Glutamatergic neuron (in vitro differentiated cells): ENCODE measurements around the gene MTCH2. TPM values are rescaled to one million over a fixed set of nuclear protein-coding genes. Genes with fewer than 3 reads are reported as not detected.

ENCODE experiments used
- DNase-seq: peaks from one replicate; pipeline ENCODE4 v3.0.0; 2022
- H3K27ac Mint-ChIP-seq: one replicate; pipeline ENCODE4 v1.8.0; 2020; ENCODE audit warnings: mild to moderate bottlenecking, mixed read lengths, inconsistent platforms; ENCODE audit not compliant: unreplicated experiment
- H3K27me3 Mint-ChIP-seq: one replicate; pipeline ENCODE4 v1.8.0; 2020; ENCODE audit warnings: mild to moderate bottlenecking, moderate library complexity, mixed read lengths, inconsistent platforms; ENCODE audit not compliant: unreplicated experiment
- H3K36me3 Mint-ChIP-seq: one replicate; pipeline ENCODE4 v1.8.0; 2020; ENCODE audit warnings: mild to moderate bottlenecking, mixed read lengths, inconsistent platforms; ENCODE audit not compliant: unreplicated experiment
- H3K4me1 Mint-ChIP-seq: one replicate; pipeline ENCODE4 v1.8.0; 2020; ENCODE audit warnings: mild to moderate bottlenecking, low read depth, mixed read lengths, inconsistent platforms; ENCODE audit not compliant: unreplicated experiment
- H3K4me3 Mint-ChIP-seq: one replicate; pipeline ENCODE4 v1.8.0; 2020; ENCODE audit warnings: mild to moderate bottlenecking, mixed read lengths, inconsistent platforms; ENCODE audit not compliant: unreplicated experiment
- H3K9me3 Mint-ChIP-seq: one replicate; pipeline ENCODE4 v1.8.0; 2020; ENCODE audit warnings: mild to moderate bottlenecking, moderate library complexity, mixed read lengths, inconsistent platforms; ENCODE audit not compliant: unreplicated experiment
- CTCF ChIP-seq: fragments of 200-600 bp; sonication (generic); IDR thresholded peaks from one replicate; pipeline ENCODE4 v1.5.0; 2021; ENCODE audit not compliant: partially characterized antibody, unreplicated experiment
- total RNA-seq: library from RNA; stranded (reverse); fragmentation: NEBNext Ultra II Directional; extraction: Animal tissue kit (Norgen Biotek cat#: 25700); gene quantifications from one replicate; pipeline ENCODE4 v1.2.1, GENCODE V29; 2021; ENCODE audit not compliant: unreplicated experiment

MTCH2 gene
- total RNA-seq, 1 donor from 2014 or later, result 144 TPM

DNA sequence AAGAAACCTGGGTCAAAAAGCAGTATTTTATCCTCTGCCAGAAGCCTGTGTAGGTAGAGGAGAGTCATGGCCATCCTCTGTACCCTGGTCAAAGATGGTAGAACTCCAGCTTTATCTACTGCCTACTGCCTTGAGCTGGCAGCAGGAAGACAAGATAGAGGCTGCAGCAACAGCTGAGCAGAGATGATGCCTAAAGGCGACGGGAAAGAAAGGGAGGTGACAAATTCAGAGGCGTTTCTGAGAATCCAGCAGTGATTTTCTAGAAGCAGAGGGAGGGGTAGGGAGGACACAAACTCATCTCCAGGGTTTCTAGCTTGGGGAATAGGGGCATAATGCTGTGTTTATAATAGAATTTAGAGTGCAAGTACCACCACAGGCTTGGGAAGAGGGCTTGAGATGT lies 32.7 kb downstream of the MTCH2 start:
- Mint-ChIP-seq H3K36me3 (peaks cover 8% of the 10 kb centered on the region), H3K27me3 (peaks cover 2% of the 10 kb centered on the region), H3K4me3 (no peak overlapping the region), H3K27ac (no peak overlapping the region), H3K4me1 (peaks cover 20% of the 10 kb centered on the region), H3K9me3 (peaks cover 2% of the 10 kb centered on the region)
- no peak for TF ChIP-seq CTCF
- DNase-seq, result no peak

DNA sequence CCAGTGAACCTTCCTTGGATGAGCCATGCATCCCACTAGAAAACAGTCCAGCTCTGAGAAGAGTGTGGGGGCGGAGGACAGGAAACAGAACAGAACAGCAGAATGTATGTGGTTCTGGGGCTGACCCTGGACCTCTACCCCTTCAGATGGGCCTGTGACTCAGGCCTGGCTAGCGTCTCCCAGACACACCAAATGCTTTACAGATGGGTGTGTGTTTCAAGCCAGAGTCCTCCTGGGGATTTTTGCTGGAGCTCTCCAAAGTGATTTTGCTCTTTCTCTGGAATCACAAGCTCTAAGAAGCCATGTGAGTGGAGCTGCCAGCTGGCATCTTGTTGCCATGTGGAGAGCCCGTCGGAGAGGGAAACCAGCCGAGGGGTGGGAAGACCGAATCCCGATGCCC lies 35.0 kb downstream of the MTCH2 start:
- H3K36me3 Mint-ChIP-seq, result peaks cover 8% of the 10 kb centered on the region
- H3K4me3 Mint-ChIP-seq, result no peak overlapping the region
- peaks cover 3% of the 10 kb centered on the region for H3K27me3 Mint-ChIP-seq
- peaks cover 20% of the 10 kb centered on the region for H3K4me1 Mint-ChIP-seq
- DNase-seq, result no peak
- no peak for TF ChIP-seq CTCF
- H3K9me3 Mint-ChIP-seq, result peaks cover 2% of the 10 kb centered on the region
- peak overlapping the region; percentile 18 for H3K27ac Mint-ChIP-seq

- peaks cover 3% of the 10 kb centered on the region for H3K9me3 Mint-ChIP-seq
- peaks cover 5% of the 10 kb centered on the region for H3K27me3 Mint-ChIP-seq
- peaks cover 20% of the 10 kb centered on the region for H3K4me1 Mint-ChIP-seq
- H3K4me3 Mint-ChIP-seq, result no peak overlapping the region
- TF ChIP-seq CTCF, result no peak
- no peak for DNase-seq
- H3K36me3 Mint-ChIP-seq, result peaks cover 8% of the 10 kb centered on the region
- H3K27ac Mint-ChIP-seq, result no peak overlapping the region
These were observed 35.6 kb downstream of the MTCH2 start for GRCh38 chr11:47606731-47607130.

GRCh38 chr11:47605921-47606320 lies 36.4 kb downstream of the MTCH2 start:
- Mint-ChIP-seq H3K4me1 (peaks cover 20% of the 10 kb centered on the region), H3K9me3 (peaks cover 3% of the 10 kb centered on the region), H3K36me3 (peaks cover 8% of the 10 kb centered on the region), H3K27me3 (peaks cover 5% of the 10 kb centered on the region), H3K27ac (peak overlapping the region; percentile 2), H3K4me3 (no peak overlapping the region)
- no peak for TF ChIP-seq CTCF
- DNase-seq, result no peak

DNA sequence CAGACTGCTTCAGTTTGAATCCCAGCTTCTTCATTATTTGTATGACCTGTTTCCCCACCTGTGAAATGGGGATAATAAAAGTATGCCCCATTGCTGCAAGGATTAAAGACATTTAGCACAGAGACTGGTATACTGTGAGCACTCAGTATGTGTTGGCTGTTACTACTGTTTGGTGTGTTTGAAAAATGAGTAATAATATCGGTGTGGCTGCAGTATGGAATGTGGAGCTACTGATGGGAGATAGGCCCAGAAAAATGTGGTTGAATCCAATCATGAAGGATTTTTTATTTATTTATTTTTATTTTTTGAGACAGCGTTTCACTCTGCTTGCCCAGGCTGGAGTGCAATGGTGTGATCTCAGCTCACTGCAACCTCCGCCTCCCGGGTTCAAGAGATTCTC lies 39.1 kb downstream of the MTCH2 start:
- Mint-ChIP-seq H3K4me3 (no peak overlapping the region), H3K27ac (no peak overlapping the region), H3K4me1 (peaks cover 30% of the 10 kb centered on the region), H3K9me3 (peaks cover 3% of the 10 kb centered on the region), H3K36me3 (peaks cover 4% of the 10 kb centered on the region), H3K27me3 (peaks cover 10% of the 10 kb centered on the region)
- DNase-seq, result no peak
- no peak for TF ChIP-seq CTCF
